NCI-H2107 (cell line): ENCODE results near the gene PTPRH.
"Not testable (repeated sequence)": the region's sequence is repeated elsewhere in the genome, so short reads cannot be mapped to it uniquely, and the experiment has no call there.

Experiments used
- DNase-seq: peaks from one replicate; lab custom pipeline; 2025; lab: John Stamatoyannopoulos, UW

The PTPRH gene

GRCh38 chr19:55179606-55180484 is 29.5 kb downstream of the PTPRH start, which contains the start of gene SYT5:
Gene SYT5, minus strand, starts transcription at chr19:55180289. Its CDS starts 1,248 bp downstream, at chr19:55179041.
- no peak for DNase-seq

DNA sequence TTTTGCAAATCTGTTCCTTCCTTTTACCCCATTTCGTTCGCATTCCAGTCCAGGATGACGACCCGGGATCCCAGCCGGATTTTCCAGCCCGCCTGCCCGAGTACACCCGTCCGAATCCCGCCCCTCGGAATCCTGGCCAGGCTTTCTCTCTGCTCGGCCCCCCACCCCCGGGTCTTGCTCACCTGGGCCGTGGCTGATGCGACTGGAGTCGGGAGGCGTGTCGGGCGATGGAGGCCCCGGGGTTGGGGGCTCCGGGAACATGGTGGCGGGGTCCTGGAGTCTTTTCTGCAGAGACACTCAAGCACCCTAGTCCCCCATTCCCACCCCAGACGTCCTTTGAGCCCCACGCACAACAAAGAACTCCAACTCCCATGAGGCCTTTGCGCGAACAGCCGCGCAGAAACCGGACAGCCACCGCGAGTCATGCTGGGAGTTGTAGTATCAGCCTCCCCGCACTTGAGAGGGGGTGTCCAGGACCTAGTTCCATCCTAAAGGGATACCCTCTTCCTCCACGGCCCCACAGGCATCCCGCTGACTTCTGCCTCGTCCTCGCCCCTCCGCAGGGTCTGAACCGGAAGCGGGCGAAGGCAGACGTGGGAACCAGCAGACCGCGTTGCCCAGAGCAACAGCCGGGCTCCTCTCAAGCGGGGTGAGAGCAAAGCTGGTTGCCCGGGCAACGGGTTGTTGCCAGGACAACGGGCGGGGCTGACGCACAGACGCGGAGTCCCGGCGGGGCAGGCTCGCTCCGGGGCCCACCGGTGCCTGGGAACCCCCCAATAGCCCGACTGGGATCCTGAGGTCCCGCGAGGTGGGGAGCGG is 30.3 kb downstream of the PTPRH start:
- DNase-seq, result peak; percentile 54

GRCh38 chr19:55176076-55176475 is 33.2 kb downstream of the PTPRH start:
- no peak for DNase-seq

DNA sequence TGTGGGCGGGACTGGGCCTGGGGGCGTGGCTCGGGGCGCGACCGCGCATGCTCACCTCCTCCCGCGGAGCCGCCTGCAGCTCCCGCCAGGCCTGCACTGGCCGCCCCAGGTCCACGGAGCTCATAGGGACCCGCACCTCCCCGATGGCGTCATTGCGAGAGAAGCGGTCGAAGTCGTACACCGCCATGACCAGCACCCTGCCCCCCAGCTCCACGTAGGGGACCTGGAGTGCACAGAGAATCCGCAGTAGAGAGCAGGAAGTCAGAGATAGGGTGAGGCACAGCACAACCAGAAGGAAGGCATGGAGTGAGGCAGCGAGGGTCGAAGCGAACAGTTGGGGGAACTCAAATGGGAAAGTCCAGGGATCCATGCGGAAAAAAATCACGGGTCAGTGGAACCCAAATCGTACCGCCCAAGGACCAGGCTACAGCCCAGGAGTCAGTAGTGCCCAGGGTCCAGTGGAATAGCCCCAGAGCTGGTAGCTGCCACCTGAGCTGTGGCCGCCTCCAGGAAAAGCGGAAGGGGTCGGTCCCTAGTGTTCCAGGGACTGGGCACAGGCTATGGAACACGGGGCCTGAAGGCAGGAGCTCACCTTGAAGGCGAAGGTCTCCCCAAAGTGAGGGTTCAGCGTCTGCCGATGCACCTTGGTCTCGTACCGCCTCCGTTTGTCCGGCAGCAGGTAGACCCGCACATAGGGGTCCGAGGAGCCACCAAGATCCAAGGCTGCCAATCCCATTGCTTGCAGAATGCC is 34.0 kb downstream of the PTPRH start:
- DNase-seq, result no peak

GRCh38 chr19:55174425-55175116 is 34.7 kb downstream of the PTPRH start:
- DNase-seq, result no peak

- DNase-seq, result no peak
Observed at GRCh38 chr19:55173714-55174409, 35.4 kb downstream of the PTPRH start.

- no peak for DNase-seq
Observed at GRCh38 chr19:55173186-55173713, 36.1 kb downstream of the PTPRH start.

DNA sequence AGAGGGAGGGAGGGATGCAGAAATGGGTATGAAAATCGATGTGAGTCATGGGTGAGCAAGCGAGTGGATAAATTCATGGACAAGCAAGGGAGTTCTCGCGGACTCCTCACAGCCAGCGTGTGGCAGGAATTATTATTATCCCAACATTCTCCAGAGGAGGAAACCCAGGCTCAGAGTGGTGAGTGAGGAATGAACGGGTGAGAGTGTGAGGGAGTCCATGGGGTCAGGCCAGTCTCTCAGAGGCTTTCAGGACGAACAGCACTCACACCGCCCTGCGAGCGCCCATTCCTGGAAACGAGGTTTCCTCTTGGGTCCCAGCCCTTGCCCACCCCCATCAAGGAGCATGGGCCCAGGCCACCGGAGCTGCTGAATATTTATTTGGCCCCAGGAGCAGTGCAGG is 36.6 kb downstream of the PTPRH start:
- DNase-seq, result no peak

- not testable (repeated sequence) for DNase-seq
Observed at GRCh38 chr19:55172318-55172717, 37.0 kb downstream of the PTPRH start.

GRCh38 chr19:55171440-55171839 is 37.9 kb downstream of the PTPRH start:
- DNase-seq, result no peak

DNA sequence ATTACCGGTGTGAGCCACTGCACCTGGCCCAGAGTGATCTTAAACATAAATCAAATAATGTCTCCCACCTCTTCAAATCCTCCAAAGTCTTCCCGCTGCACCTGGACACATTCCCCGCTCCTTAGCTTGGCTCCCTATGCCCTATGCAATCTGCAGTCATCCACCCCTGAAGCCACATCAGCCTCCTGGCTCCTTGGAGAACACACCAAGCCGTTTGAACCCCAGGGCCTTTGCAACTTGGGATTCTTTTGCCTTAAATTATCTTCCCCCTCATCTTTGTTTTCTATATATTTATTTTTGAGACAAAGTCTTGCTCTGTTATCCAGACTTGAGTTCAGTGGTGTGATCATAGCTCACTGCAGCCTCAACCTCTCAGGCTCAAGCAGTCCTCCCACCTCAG is 40.2 kb downstream of the PTPRH start:
- DNase-seq, result no peak

GRCh38 chr19:55166530-55167268 is 42.6 kb downstream of the PTPRH start, which contains the start of gene DNAAF3:
Gene DNAAF3, minus strand, starts transcription at chr19:55166613. Its CDS starts 200 bp downstream, at chr19:55166413.
- DNase-seq, result peak; percentile 87

DNA sequence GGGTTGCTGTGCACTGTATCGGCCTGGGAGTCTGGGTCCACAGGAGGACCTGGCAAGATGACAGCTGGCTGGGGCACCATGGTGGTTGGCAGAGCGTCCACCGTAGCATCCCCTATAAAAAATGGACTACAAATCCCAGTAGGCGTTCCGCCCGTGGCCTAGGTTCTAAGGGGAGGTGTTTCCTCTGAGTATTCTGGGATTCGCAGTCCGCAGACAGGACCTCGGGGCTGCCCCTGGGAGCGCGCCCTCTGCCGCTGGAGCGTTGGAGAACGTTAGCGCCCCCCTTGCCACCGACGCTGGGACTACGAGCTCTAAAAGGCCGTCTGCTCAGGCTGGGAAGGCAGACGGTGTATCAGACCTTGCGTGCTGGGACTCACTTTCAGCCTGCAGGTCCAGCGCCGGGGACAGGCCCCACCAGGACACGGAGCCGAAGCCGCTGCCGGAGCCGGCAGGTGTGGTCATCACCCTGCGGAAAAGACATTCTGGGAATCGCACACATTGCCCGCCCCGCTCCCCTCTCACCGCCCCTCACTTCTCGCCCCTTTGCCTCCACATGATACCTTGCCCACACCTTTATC is 43.3 kb downstream of the PTPRH start:
- peak; percentile 45 for DNase-seq

GRCh38 chr19:55161571-55162322 is 47.6 kb downstream of the PTPRH start:
- no peak for DNase-seq

- DNase-seq, result no peak
Observed at GRCh38 chr19:55160986-55161365, 48.3 kb downstream of the PTPRH start.

DNA sequence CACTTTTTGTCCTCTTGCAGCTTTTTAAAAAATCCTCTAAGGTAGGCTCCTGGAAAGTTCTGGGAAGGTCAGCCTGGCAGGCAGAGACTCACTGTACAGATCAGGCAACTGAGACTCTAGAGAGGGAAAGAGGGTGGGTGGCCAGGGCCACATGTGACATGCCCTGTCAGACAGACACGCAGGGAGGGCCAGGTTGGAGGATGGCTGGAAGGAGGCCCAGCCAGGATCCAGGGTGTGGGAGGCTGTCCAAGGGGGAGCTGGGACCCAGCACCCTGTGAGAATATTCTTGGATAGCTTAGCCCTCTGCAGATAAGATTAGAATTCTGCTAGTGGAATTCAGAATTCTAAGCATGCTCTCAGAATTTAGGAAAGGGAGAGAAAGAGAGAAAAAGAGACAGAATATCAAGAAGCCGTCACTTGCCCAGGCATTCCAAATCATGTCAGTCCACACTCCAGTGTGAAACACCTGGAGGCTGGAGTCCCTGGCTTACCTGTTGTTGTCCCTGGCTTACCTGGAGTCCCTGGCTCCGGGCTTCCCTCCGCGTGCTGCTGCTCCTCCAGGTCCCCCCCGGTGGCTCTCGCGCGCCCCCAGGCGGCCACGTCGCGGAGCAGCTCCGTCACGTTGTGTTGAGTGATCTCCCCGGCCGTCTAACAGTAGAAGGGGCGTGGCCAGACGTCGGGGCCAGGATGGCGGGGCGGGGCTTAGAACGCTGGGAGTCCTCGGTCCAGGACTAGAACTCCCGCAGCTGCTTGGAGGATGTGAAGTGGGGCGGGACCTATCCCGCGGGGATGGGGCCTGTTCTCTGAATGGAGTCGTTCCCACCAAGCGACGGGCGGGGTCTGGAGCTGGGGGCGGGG is 48.9 kb downstream of the PTPRH start:
- DNase-seq, result peak; percentile 83

DNA sequence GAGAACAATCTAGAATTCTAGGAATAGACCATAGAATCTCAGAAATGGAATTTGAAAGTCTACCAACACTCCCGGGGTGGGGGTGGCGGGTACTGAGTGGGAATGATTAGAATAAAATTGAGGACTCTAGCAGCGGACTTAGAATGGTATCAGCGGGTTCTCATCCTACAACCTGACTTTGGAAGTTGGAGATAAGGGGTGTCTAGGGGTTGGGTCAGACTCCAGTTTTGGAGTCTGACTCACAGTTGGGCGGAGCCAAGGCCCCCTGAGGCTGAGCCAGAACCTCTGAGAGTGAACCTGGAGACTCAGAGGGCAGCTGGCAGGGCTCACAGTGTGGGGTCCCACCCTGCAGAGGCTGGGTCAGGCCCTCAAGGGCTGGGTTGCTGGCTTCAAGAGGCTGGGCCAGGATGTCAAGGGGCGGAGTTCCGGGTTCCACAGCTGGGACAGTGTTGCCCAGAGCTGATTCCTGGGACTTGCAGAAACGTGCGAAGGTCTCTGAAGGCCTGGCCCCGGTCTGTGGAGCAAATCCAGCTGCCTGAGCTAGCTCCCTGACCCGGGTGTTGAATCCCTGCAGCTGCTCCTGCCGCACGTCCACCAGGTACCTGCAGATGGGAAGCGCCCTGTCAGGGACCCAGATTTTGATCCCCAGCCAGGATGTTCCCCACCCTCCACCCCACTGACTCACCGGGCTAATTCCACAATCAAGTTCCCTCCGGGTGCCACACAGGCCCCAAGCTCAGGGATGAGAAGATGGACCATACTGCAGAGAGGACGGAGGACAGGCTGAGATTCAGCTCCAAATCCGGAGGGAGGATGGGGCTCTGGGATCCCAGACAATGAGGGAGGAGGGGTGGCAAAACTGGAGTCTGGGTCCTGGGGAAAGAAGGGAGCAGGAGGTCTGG is 50.2 kb downstream of the PTPRH start:
- DNase-seq, result no peak
